ENCODE data around the gene BCL2. TPM values are rescaled to one million over a fixed set of nuclear protein-coding genes. Genes with fewer than 3 reads are reported as not detected.

BCL2 gene
- total RNA-seq, 1 donor from 2014 or later, result 14.1 TPM

DNA sequence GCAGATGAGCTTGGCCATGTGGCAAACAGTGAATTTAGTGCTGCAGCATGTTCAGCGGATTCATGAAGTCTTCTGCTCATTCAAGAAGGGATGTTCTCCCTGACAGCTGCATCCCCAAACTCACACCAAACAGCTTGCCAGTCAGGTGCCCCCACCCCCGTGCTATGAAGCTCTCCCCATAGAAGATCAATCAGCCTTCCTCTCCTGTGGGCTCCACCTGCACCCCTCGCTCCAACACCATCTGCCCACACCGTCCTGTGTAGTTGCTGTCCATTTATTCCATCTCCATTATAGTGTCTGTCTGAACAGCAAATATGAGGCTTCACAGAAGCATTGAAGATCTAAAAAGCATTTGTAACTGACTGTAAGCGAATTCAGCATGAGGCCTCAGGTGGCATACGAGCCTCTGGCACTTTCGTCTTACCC, 218.9 kb downstream of the BCL2 start:
- TF ChIP-seq, protein P1, sequence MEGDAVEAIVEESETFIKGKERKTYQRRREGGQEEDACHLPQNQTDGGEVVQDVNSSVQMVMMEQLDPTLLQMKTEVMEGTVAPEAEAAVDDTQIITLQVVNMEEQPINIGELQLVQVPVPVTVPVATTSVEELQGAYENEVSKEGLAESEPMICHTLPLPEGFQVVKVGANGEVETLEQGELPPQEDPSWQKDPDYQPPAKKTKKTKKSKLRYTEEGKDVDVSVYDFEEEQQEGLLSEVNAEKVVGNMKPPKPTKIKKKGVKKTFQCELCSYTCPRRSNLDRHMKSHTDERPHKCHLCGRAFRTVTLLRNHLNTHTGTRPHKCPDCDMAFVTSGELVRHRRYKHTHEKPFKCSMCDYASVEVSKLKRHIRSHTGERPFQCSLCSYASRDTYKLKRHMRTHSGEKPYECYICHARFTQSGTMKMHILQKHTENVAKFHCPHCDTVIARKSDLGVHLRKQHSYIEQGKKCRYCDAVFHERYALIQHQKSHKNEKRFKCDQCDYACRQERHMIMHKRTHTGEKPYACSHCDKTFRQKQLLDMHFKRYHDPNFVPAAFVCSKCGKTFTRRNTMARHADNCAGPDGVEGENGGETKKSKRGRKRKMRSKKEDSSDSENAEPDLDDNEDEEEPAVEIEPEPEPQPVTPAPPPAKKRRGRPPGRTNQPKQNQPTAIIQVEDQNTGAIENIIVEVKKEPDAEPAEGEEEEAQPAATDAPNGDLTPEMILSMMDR (conservative IDR thresholded peaks at IDR 0.05), result no peak
- peaks cover 2% of the 10 kb centered on the region for H3K27me3 Mint-ChIP-seq (ENCODE audit: low read depth)
- H3K9me3 Mint-ChIP-seq, result peaks cover 15% of the 10 kb centered on the region
- peaks cover 7% of the 10 kb centered on the region for H3K4me1 Mint-ChIP-seq
- no peak overlapping the region for H3K27ac Mint-ChIP-seq (ENCODE audit: unreplicated experiment)
- no peaks in the 10 kb centered on the region for H3K36me3 Mint-ChIP-seq (ENCODE audit: low read depth)
- no peak for DNase-seq (ENCODE audit: low read depth, low spot score)
- H3K4me3 Mint-ChIP-seq, result no peak overlapping the region

DNA sequence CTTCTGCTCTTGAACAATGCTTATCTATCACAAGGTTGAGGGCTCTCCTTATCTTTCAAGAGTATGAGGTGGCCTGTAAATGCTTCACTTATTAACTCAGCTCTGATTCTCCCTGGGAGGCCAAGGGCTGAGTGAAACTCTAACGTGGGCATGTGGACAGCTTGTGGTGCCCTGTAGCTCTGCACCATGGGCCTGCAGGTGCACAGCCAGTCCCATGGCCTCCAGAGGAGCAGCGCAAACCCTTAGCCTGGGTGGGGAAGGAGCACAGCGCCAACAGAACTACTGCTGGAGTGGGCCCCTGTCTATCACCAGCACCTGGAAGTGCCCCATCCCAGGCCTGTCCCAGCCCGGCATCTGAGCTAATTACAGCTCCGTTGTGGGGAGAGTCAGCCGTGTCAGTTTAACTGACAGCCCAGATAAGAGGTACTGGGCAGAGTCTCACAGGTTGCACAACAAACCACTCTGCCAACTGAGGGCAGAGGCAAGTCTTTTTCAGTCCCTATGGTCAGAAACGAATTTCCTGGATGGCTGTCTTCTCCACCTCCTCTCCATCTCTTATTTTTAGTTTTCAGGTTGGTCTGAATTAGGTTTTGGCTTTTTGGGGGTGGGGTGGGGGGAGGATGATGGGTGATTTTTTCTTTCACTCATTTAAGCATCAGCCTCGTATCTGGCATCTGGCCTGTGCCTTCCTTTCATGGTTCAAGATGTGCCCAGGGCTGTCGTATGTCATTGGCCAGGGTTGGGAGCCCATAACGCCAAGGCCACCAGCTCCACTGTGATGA, 219.5 kb downstream of the BCL2 start:
- Mint-ChIP-seq H3K4me1 (peaks cover 7% of the 10 kb centered on the region), H3K36me3 (ENCODE audit: low read depth) (no peaks in the 10 kb centered on the region), H3K27me3 (ENCODE audit: low read depth) (peaks cover 2% of the 10 kb centered on the region), H3K4me3 (no peak overlapping the region), H3K9me3 (peaks cover 11% of the 10 kb centered on the region), H3K27ac (ENCODE audit: unreplicated experiment) (no peak overlapping the region)
- TF ChIP-seq, protein P1 (conservative IDR thresholded peaks at IDR 0.05), result no peak
- DNase-seq (ENCODE audit: low read depth, low spot score), result no peak

DNA sequence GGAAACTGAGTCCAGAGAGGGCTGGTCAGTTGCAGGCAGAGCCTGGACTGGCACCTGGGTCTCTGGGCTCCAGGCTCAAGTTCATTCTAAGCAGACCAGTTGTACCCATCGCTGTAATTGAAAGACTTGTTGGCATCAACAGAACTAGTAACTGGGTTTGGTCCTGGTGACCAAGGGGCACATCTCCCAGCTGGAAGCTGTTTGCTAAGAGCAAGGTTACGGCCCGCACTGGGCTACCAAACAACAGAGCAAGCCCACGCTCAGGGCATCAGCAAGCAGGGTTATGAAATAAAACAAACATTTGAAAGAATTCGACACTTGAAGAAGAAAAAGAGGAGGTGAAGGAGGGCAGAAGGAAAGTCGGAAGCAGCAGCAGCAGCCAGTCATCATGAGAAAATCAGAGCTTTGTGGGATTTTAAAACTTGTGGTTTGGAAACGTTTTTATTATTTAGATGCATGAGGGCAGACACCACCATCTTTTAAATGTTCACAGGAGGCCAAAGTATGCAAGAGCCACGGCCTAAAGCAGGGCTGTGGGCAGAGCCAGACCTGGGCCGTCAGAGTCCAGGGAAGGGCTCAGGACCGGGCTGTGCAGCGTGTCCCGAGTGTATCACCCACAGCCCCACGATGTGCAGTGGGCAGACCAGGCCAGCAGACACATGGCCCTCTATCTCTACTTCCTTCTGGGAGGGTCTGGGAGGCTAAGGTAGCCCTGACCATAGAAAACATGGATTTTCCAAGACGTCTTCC, 220.3 kb downstream of the BCL2 start:
- Mint-ChIP-seq H3K36me3 (ENCODE audit: low read depth) (no peaks in the 10 kb centered on the region), H3K27me3 (ENCODE audit: low read depth) (peaks cover 2% of the 10 kb centered on the region), H3K9me3 (peaks cover 7% of the 10 kb centered on the region), H3K4me1 (peaks cover 7% of the 10 kb centered on the region), H3K4me3 (no peak overlapping the region), H3K27ac (ENCODE audit: unreplicated experiment) (peak overlapping the region; percentile 24)
- no peak for DNase-seq (ENCODE audit: low read depth, low spot score)
- TF ChIP-seq, protein P1 (conservative IDR thresholded peaks at IDR 0.05), result no peak

DNA sequence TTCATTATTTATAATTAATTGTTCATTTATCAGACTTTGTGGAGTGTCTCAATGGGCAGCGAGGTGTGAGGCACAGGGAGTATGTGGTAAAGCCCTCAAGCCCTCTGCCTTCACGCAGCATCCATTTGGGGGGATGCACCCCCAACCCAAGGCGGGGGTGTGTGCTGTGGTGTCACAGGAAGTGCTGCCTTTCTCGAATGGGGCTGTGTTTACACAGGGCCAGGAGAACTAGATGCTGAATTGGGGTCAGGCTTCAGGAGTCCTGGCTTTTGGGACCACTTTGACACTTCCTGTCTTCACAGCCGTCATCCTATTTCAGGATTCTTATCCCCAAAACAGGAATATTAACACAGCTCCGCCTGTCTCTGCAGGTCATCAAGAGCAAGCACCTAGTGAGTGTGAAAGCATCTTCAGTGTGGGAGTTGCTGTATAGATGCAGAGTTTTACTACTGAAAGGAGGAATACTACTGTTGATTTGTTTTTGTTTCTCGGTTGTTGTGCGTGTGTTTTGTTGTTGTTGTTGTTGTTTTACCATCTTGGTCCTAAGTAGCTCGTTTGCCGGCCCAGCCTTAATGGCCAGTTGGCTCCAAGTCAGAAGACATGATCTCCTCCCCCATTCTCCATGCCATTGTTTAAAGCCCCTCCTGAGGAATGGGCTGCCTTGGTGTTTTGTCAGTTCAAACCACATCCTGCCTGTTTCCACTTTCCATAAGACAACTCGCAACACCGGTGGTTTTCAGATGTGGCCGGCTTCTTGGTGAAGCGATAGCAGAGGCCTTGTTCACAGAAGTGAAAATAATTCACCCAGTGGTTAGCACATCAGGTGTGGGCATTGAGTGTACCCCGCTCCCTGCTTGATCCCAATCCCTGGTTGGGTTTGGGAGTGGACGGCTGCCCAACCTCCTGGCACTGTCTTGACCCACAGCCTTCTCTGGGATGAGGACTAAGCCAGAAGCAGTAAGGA, 221.3 kb downstream of the BCL2 start:
- Mint-ChIP-seq H3K4me3 (no peak overlapping the region), H3K36me3 (ENCODE audit: low read depth) (no peaks in the 10 kb centered on the region), H3K9me3 (peaks cover 3% of the 10 kb centered on the region), H3K27me3 (ENCODE audit: low read depth) (peaks cover 5% of the 10 kb centered on the region), H3K4me1 (peaks cover 7% of the 10 kb centered on the region), H3K27ac (ENCODE audit: unreplicated experiment) (no peak overlapping the region)
- no peak for DNase-seq (ENCODE audit: low read depth, low spot score)
- TF ChIP-seq, protein P1 (conservative IDR thresholded peaks at IDR 0.05), result no peak

DNA sequence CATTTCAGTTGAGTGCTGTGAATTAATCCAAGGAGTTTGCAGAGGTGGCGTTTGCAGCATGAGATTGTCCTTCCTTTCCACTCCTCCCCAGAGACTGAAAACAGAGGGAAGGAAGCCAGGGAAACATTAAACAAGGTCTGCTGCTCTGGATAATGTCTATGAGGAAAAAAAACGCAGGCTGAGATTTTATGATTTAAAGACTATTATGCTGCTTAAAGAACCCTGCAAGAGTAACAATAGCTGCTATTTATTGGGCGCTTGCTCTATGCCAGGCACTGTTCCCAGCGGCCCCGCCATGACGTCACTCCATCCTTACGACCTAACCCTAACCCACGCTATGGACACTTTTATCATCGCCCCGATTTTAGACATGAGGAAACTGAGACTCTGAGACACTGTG, 222.4 kb downstream of the BCL2 start:
- TF ChIP-seq, protein P1 (conservative IDR thresholded peaks at IDR 0.05), result no peak
- no peak overlapping the region for H3K4me3 Mint-ChIP-seq
- H3K27me3 Mint-ChIP-seq (ENCODE audit: low read depth), result peaks cover 5% of the 10 kb centered on the region
- H3K27ac Mint-ChIP-seq (ENCODE audit: unreplicated experiment), result no peak overlapping the region
- no peaks in the 10 kb centered on the region for H3K9me3 Mint-ChIP-seq
- H3K36me3 Mint-ChIP-seq (ENCODE audit: low read depth), result no peaks in the 10 kb centered on the region
- peaks cover 4% of the 10 kb centered on the region for H3K4me1 Mint-ChIP-seq
- no peak for DNase-seq (ENCODE audit: low read depth, low spot score)
